SK-N-SH treated with all-trans-retinoic acid at 6 μM for 48 hours (cell line): ENCODE measurements around the gene CREB1.

ENCODE experiments used
- ATAC-seq: fragments of 200-7000 bp; cut with Tn5 transposase; 3 replicates; pipeline ENCODE4 v1.9.1; 2020; ENCODE audit warnings: mild to moderate bottlenecking, moderate library complexity
- ARNTL ChIP-seq: fragments of 450-650 bp; formaldehyde crosslinking; IDR thresholded peaks from 2 replicates; pipeline ENCODE4 v1.5.0; 2020; ENCODE audit warnings: low read depth, mild to moderate bottlenecking, moderate library complexity, borderline replicate concordance
- BACH2 ChIP-seq: fragments of 250-450 bp; sonication (Bioruptor Pico); IDR thresholded peaks from 2 replicates; pipeline ENCODE4 v1.9.0; 2021; ENCODE audit warnings: mild to moderate bottlenecking, borderline replicate concordance
- GLIS3 ChIP-seq: fragments of 250-450 bp; sonication (Bioruptor Pico); IDR thresholded peaks from 2 replicates; pipeline ENCODE4 v1.5.0; 2020; ENCODE audit warnings: mild to moderate bottlenecking, moderate library complexity
- OSR1 ChIP-seq: fragments of 250-450 bp; sonication (Bioruptor Pico); IDR thresholded peaks from 2 replicates; pipeline ENCODE4 v1.8.0; 2022; ENCODE audit warnings: moderate library complexity, mild to moderate bottlenecking, inconsistent platforms
- PPARA ChIP-seq: fragments of 250-450 bp; sonication (Bioruptor Pico); IDR thresholded peaks from 2 replicates; pipeline ENCODE4 v1.5.0; 2020; ENCODE audit warnings: mild to moderate bottlenecking, borderline replicate concordance
- RARB ChIP-seq: fragments of 250-450 bp; sonication (Bioruptor Pico); IDR thresholded peaks from 2 replicates; pipeline ENCODE4 v1.8.0; 2021; ENCODE audit warnings: mild to moderate bottlenecking, moderate library complexity
- SNAI2 ChIP-seq: fragments of 250-450 bp; sonication (Bioruptor Pico); IDR thresholded peaks from 2 replicates; pipeline ENCODE4 v1.5.0; 2020; ENCODE audit warnings: mild to moderate bottlenecking, moderate library complexity
- TCF4 ChIP-seq: fragments of 250-450 bp; sonication (Bioruptor Pico); IDR thresholded peaks from 2 replicates; pipeline ENCODE4 v1.8.0; 2021; ENCODE audit warnings: mild to moderate bottlenecking, moderate library complexity, borderline replicate concordance
- TOX ChIP-seq: fragments of 250-450 bp; sonication (Bioruptor Pico); IDR thresholded peaks from 2 replicates; pipeline ENCODE4 v1.8.0; 2021; ENCODE audit warnings: mild to moderate bottlenecking, moderate library complexity, borderline replicate concordance
- ZFP3 ChIP-seq: fragments of 250-450 bp; sonication (Bioruptor Pico); IDR thresholded peaks from 2 replicates; pipeline ENCODE4 v1.5.0; 2020; ENCODE audit warnings: mild to moderate bottlenecking, moderate library complexity
- ZNF565 ChIP-seq: fragments of 450-650 bp; formaldehyde crosslinking; conservative IDR thresholded peaks from 2 replicates; pipeline ENCODE4 v1.5.0; 2020; ENCODE audit warnings: low read depth, mild to moderate bottlenecking, moderate library complexity
- ZNF70 ChIP-seq: fragments of 450-650 bp; formaldehyde crosslinking; IDR thresholded peaks from 2 replicates; pipeline ENCODE4 v1.5.0; 2020; ENCODE audit warnings: mild to moderate bottlenecking, moderate library complexity
- ZNF8 ChIP-seq: fragments of 450-650 bp; formaldehyde crosslinking; IDR thresholded peaks from 2 replicates; pipeline ENCODE4 v1.5.0; 2020; ENCODE audit warnings: mild to moderate bottlenecking, moderate library complexity
- TF ChIP-seq, protein P1 (sequence below): fragments of 250-450 bp; sonication (Bioruptor Pico); IDR thresholded peaks from 2 replicates; pipeline ENCODE4 v1.5.0; 2020; ENCODE audit warnings: mild to moderate bottlenecking, moderate library complexity
- TF ChIP-seq, protein P2 (sequence below): fragments of 250-450 bp; sonication (Bioruptor Pico); IDR thresholded peaks from 2 replicates; pipeline ENCODE4 v1.8.0; 2020; ENCODE audit warnings: mild to moderate bottlenecking, moderate library complexity, borderline replicate concordance
- TF ChIP-seq, protein P3 (sequence below): fragments of 250-450 bp; sonication (Bioruptor Pico); IDR thresholded peaks from 2 replicates; pipeline ENCODE4 v1.5.1; 2020; ENCODE audit warnings: low read depth, mild to moderate bottlenecking, moderate library complexity
- TF ChIP-seq, protein P4 (sequence below): fragments of 250-450 bp; sonication (Bioruptor Pico); IDR thresholded peaks from 2 replicates; pipeline ENCODE4 v1.5.1; 2021; ENCODE audit warnings: mild to moderate bottlenecking, moderate library complexity

The CREB1 gene

DNA sequence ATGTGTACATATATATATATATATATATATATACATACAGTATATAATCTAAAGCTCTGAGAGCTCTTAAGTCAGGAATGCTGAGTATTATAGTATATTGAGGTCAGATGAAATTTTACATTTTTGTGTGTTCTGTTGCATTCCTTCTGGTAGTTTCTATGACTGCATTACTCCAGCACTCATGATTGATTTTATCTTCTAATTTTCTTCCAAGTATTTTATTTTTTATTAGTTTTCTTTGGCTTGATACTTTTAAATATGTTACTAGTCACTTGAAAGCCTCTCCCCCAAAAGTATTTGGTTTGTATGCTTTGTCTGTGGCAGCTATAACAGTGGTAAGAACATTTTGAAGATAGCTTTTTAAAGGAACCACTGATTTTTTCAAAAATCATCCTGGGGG is 70.5 kb downstream of the CREB1 start:
- no peak for TF ChIP-seq PPARA (CRISPR knock-in tag)
- ATAC-seq: peak; percentile 72; the same call in 2 of the 3 replicates

DNA sequence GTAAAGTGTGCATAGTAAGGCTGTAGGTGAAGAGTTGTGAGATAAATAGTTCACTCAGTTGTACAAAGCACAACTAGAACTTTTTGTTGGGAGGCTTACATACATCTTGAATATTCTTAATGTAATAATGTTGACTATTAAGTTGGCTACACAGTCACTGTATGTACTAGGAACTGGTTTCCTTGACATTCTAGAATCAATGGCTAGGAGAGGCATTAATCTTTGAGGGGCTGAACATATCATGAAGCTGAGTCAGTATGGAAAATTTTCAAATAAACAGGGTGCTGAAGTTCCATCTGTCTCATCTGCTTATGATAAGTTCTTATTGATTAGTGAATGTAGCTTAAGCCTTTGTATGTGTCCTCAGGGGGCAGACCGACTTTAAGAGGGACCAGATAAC is 72.0 kb downstream of the CREB1 start:
- no peak for ATAC-seq
- TF ChIP-seq RARB (no peak), BACH2 (CRISPR knock-in tag) (no peak), TCF4 (CRISPR knock-in tag) (no peak)
- TF ChIP-seq, protein P1, sequence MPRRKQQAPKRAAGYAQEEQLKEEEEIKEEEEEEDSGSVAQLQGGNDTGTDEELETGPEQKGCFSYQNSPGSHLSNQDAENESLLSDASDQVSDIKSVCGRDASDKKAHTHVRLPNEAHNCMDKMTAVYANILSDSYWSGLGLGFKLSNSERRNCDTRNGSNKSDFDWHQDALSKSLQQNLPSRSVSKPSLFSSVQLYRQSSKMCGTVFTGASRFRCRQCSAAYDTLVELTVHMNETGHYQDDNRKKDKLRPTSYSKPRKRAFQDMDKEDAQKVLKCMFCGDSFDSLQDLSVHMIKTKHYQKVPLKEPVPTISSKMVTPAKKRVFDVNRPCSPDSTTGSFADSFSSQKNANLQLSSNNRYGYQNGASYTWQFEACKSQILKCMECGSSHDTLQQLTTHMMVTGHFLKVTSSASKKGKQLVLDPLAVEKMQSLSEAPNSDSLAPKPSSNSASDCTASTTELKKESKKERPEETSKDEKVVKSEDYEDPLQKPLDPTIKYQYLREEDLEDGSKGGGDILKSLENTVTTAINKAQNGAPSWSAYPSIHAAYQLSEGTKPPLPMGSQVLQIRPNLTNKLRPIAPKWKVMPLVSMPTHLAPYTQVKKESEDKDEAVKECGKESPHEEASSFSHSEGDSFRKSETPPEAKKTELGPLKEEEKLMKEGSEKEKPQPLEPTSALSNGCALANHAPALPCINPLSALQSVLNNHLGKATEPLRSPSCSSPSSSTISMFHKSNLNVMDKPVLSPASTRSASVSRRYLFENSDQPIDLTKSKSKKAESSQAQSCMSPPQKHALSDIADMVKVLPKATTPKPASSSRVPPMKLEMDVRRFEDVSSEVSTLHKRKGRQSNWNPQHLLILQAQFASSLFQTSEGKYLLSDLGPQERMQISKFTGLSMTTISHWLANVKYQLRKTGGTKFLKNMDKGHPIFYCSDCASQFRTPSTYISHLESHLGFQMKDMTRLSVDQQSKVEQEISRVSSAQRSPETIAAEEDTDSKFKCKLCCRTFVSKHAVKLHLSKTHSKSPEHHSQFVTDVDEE (CRISPR knock-in tag): no peak

DNA sequence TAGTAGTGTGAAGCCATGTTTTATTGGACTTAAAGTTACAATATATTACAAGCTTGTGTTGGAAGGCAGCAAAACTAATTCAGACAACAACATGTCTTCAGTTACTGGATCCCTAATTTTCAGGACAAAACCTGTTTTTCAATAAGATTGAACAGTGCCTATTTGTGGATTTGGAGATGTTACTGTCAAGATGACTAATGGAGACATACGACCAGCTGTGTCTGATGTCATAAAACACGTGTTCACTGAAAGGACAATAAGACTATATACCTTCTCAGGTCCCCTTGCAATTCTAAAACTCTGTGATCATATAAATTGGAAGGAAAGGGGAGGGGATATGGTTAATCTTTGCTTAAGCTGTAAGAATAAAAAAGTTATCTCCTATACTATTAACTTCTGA is 73.7 kb downstream of the CREB1 start:
- ATAC-seq: no peak
- TF ChIP-seq PPARA (CRISPR knock-in tag): no peak
- TF ChIP-seq GLIS3 (CRISPR knock-in tag): no peak
- no peak for TF ChIP-seq SNAI2 (CRISPR knock-in tag)
- TF ChIP-seq, protein P2, sequence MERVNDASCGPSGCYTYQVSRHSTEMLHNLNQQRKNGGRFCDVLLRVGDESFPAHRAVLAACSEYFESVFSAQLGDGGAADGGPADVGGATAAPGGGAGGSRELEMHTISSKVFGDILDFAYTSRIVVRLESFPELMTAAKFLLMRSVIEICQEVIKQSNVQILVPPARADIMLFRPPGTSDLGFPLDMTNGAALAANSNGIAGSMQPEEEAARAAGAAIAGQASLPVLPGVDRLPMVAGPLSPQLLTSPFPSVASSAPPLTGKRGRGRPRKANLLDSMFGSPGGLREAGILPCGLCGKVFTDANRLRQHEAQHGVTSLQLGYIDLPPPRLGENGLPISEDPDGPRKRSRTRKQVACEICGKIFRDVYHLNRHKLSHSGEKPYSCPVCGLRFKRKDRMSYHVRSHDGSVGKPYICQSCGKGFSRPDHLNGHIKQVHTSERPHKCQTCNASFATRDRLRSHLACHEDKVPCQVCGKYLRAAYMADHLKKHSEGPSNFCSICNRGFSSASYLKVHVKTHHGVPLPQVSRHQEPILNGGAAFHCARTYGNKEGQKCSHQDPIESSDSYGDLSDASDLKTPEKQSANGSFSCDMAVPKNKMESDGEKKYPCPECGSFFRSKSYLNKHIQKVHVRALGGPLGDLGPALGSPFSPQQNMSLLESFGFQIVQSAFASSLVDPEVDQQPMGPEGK (CRISPR knock-in tag): no peak
- TF ChIP-seq TOX: no peak
- TF ChIP-seq, protein P3, sequence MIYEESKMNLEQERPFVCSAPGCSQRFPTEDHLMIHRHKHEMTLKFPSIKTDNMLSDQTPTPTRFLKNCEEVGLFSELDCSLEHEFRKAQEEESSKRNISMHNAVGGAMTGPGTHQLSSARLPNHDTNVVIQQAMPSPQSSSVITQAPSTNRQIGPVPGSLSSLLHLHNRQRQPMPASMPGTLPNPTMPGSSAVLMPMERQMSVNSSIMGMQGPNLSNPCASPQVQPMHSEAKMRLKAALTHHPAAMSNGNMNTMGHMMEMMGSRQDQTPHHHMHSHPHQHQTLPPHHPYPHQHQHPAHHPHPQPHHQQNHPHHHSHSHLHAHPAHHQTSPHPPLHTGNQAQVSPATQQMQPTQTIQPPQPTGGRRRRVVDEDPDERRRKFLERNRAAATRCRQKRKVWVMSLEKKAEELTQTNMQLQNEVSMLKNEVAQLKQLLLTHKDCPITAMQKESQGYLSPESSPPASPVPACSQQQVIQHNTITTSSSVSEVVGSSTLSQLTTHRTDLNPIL (CRISPR knock-in tag): no peak
- TF ChIP-seq, protein P1 (CRISPR knock-in tag): no peak
- TF ChIP-seq ARNTL (CRISPR knock-in tag): no peak
- no peak for TF ChIP-seq ZFP3 (CRISPR knock-in tag)
- TF ChIP-seq ZNF565 (CRISPR knock-in tag): no peak
- TF ChIP-seq ZNF70 (CRISPR knock-in tag): no peak
- no peak for TF ChIP-seq RARB
- TF ChIP-seq, protein P4, sequence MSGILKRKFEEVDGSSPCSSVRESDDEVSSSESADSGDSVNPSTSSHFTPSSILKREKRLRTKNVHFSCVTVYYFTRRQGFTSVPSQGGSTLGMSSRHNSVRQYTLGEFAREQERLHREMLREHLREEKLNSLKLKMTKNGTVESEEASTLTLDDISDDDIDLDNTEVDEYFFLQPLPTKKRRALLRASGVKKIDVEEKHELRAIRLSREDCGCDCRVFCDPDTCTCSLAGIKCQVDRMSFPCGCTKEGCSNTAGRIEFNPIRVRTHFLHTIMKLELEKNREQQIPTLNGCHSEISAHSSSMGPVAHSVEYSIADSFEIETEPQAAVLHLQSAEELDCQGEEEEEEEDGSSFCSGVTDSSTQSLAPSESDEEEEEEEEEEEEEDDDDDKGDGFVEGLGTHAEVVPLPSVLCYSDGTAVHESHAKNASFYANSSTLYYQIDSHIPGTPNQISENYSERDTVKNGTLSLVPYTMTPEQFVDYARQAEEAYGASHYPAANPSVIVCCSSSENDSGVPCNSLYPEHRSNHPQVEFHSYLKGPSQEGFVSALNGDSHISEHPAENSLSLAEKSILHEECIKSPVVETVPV (CRISPR knock-in tag): no peak
- no peak for TF ChIP-seq ZNF8
- no peak for TF ChIP-seq OSR1 (CRISPR knock-in tag)
- no peak for TF ChIP-seq TCF4 (CRISPR knock-in tag)
- TF ChIP-seq, all 23 proteins: peak for 0

DNA sequence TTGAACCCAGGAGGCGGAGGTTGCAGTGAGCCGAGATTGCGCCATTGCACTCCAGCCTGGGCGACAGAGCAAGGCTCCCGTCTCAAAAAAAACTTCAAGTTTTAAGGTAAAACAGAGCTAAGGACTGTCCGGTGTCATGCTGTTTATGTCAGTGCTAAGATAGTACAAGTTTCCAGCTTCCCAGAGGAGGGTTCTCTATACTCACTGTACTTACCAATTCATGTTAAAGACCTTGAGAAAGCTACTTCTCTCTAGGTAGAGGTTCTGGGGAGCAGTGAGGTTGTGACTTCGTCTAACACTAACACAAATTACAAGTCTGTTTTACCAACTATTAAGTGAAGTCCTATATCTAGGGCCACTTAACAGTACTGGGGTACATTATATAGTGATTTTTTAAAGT is 76.6 kb downstream of the CREB1 start:
- ATAC-seq: no peak
- TF ChIP-seq, protein P4 (CRISPR knock-in tag): no peak
